Frontal cortex (tissue), 4 donors: ENCODE measurements around the gene ARAP1. TPM values are rescaled to one million over a fixed set of nuclear protein-coding genes. Genes with fewer than 3 reads are reported as not detected.

Experiments used
- DNase-seq, 2 donors: peaks; one replicate each; pipeline ENCODE4 v3.0.0; 2012; ENCODE audit warnings: low spot score in 2 of 2
- FAIRE-seq: peaks from 2 replicates; lab custom pipeline; 2012; peaks lifted over from hg19 to GRCh38; lab: Jason Lieb, UNC
- total RNA-seq: library from RNA; depleted of rRNA; stranded (reverse); fragments of >200 nt; gene quantifications from one replicate; pipeline ENCODE4 v1.2.3, GENCODE V29; 2014
- donor health status: control.
- donor health status: control.
- donor health status: control.

ARAP1 gene
- total RNA-seq, 1 donor from 2014 or later = 20.0 TPM

DNA sequence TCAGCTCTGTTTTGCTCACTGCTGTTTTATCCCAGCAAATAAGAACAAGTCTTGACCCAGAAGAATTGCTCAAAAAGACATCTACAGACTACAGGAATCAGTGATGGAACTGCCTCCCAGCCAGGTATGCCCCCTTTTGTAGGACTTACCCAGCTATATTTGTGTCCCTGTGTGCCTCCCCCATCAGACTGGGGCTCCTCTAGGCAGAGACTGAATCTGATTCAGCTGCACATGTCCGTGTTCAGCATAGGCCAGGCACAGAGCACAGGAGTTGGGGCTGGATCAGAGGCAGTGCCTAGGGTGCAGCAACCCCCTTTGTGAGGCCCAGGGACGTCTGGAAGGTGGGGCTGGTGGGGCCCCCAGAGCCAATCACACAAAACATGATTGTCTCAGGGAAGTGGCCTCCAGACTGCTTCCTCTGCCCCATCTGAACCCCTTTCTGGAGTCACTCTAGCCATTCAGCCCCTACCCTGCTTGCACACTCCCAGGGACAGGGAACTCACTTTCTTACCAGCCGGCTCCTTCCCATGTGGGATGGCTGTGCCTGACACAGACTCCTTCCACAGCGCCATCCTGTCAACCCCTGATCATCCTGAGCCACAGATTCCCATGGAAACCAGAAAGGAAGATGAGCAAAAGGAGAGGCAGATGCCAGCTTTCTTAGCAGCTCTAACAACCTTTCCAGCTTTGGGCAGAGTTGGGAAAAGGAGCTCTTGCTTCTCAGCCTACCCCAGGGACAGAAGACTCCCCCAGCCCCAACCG, 102.8 kb downstream of the ARAP1 start:
- FAIRE-seq (no peak), DNase-seq (no peak)

DNA sequence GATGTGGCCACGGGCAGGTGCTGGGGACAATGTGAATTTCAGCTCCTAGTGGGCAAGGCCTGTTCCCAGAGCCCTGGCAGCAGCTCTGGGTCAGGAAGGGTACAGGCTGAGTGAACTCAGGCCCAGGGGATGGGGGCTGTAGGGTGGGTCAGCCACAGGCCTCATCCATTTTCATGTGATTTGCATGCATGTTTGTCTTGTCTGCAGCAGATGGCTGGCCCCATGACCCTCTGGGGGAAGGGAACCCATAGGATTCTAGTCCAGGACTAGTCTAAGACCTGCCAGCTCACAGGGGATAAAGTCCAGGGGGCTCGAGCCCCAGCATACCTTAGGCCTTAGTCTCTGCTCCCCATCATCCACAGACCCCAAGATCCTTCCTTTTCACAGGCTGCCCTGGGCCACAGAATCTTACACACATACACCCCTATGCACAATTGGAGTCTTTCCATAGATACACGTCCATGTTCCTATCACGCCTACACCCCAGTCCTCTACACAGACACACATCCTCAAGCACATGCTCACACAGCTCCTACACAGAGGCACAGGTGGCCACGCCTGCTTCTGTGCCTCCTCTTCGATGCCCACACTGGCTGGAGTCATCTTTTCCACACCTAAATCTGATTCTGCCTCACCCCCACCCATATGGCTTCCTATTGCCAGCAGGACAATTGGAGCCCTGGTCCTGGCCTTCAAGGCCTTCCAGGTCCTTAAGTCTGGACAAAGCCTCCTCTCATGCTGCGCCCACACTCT, 103.6 kb downstream of the ARAP1 start:
- FAIRE-seq = no peak
- DNase-seq = no peak

DNA sequence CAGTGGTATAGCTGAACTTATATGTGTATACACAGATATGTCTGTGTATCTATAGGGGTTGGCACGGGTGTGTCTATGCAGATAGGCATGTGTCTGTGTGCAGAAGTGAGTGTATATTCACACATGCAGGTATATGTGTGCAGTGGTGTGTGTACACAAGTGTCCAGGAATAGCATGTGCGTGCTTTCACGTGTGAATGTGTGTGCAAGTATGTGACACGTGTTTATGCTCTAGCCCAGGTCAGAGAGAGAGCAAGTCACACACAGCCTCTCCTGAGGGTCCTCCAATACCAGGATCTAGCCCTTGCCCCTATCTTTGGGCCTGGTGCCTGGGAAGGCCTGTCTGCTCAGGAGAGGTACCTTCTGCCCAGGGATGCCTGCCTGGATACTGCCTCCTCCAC, 104.3 kb downstream of the ARAP1 start:
- DNase-seq (no peak), FAIRE-seq (no peak)

DNA sequence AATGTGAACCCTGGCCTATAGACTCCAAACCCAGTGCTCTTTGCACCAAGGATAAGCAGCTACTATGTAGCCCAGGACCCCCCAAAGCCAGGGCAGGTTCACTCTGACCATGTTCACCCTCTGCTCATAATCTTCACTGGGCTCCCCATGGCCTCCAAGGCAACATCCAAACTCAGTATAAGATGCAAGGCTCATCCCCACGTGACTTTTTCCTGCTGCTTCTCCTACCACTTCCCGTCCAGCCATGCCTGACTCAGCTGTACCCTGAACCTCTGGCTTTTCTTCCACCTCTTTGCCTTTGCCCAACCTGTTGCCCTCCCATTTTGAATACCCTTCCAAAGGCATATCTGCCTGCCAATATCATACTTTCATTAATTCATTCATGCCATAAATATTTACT, 105.7 kb downstream of the ARAP1 start:
- no peak for FAIRE-seq

DNA sequence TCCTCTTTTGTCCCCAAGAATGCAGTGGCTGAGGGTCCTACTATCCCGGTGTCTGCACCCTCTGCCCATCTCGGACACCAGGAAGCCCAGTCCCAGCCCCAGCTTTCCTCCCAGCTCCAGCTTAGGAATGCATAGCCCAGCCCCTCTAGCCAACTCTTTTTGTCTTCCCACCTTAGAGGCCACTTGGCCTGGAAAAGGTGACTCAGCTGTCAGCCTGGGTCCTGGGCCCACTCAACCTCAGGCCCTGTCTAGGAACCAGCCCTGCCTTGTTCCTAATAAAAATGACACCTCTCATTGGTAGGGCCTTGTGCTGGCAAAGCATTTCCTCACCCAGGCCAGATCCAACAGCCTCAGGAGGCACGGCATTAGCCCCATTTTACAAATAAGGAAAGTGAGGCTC, 106.2 kb downstream of the ARAP1 start:
- FAIRE-seq (no peak), DNase-seq (no peak)

More for the DNA sequence above, 105.7 kb downstream of the ARAP1 start:
- no peak for DNase-seq

DNA sequence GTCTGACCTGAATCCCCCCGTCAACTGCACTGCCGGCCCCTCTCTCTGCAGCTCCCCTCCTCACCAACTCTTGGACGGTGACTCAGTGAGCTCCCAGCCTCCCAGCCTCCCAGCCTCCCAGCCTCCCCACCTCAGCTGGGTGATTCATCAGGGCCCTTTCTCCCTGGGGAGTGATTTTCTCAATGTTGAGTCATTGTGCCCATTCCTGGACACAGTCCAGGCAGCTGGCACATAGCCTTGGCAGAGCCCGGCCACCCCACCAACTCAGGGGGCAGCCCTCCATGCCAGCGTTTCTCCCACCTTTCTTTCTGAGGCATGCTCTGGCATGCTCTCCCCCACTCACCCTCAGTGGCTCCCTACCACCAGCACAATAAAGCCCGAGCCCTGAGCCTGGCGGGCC, 108.7 kb downstream of the ARAP1 start:
- FAIRE-seq (no peak), DNase-seq (peak in 1 of 2 donors; percentile 77)

DNA sequence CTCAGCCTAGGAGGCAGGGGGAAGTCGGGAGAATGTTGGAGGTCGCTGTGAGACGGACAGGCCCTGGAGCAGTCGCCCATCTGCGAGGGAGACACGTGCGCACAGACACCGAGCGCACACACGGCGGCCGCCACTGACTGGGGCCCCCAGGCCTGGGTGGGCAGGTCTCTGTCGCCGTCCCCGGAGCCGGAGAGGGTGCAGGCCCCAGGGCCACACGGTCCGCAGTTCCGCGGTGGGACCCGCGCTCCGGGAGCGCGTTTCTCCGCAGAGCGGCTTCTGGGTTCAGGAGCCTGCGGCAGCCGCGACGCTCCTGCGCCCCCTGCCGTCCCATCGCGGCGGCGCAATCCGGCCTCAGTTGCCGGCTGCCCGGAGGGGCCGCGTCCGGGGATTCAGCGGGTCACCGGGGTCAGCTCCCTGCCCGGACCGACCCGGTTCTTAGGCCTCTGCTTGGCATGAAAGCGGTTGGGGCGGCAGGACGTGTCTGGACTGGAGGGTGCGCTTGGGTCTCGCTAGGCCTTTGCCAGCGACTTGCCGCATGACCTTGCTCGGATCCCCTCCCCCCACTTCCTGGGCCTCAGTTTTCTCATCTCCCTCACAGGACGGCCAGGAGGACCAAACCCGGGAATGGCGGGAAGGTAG, 109.2 kb downstream of the ARAP1 start:
- DNase-seq (peak; percentile 85 to 87), FAIRE-seq (no peak)

DNA sequence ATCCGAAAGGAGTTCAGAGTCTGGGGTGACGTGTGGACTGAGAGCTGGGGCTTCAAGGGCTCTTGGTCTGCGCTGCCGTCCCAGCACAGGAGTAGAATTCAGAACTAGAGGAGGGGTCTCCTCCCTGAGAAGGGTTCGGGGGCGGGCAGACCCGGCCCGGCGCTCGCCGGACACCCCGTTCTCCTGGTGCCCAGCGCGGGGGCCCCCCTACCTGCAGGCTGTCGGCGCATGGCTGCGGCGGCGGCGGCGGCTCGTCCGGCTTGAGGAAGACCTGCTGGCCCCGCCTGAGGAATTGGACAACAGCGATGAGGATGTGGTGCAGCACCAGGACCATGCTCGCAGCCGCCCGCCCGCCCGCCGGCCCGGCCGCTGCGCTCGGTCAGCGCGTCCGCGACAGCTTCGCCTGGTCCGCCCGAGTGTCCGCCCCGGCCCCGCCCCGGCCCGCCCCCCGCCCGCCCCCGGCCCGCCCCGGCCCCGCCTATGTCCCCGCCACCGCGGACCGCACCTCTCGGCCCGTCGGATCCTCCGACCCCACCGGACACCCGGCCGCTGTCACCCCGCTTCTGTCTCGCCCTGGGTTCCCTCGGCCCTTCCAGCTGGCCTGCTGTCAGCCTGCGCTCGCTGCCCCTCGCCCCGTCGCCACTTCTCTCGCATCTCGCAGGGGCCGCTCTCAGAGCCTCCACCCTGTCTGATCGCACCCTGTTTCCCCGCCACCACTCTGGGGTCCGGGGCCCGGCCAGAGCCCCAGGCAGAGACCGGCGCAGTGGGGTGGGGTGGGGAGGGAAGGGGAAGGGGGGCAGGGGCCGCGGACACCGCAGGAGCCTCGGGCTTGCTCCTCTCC, 109.9 kb downstream of the ARAP1 start:
- DNase-seq = peak; percentile 82 to 88

DNA sequence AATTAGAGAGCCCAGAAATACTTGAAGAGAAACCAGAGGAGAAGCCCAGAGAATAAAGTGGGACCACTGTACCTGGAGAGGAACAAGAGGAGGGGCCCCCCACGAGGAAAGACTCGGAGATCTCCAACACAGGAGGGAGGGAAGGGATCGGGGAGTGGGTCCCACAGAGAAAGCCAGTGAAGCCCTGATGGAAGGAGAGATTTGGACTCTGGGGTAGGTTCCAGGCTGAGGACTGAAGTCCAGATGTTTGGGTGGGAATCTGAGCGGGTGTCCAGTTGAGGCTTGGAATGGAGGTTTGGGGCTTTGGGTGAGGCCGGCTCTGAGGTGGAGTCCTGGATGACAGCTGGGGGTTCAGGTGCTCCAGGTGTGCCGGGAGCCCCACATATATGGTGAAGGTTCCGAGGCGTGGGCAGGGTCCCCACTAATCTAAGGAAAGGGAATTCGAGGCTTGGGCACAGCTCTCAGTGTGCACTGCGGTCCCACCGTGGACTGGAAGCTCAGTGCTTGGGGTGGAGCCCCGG, 110.6 kb downstream of the ARAP1 start:
- FAIRE-seq = no peak
- no peak for DNase-seq

More for the DNA sequence above, 109.9 kb downstream of the ARAP1 start:
- FAIRE-seq = no peak

DNA sequence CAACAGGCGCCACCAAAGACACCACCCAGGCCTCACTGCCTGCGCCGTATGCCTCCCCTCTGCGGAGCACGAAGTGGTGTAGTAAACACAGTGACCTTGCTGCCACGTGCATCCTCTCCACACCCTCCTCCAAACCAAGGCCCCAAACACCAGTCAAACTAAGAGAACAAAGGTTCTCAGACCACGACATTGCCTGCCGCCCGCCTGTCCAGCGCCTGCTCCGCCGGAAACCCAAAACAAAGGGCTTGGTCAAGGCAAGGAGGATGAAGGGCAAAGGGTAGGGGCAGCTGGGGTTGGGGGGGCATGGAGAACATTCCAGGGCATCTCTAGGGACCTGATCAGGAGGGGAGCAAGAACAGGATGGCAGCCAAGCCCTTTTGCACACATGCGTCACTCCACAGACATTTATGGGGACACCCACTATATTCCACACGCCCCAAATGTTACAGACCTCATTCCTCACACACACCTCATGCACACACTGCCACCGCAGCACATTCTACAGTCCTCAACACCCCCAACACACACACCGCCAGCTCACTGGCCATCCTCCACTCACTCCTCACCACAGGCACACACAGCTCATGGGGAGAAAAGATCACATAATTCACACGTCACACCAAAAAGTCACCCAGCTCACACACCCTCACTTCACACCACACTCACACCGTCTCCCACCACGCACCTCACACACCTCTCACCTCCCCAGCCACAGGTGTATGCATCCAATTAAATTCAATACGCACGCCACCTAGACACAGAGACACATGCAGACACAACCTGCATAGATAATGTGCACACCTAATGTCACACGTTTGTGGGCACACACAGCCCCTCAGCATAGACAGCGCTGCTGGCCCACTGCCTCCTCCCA, 112.5 kb downstream of the ARAP1 start:
- DNase-seq = no peak
- FAIRE-seq = no peak

DNA sequence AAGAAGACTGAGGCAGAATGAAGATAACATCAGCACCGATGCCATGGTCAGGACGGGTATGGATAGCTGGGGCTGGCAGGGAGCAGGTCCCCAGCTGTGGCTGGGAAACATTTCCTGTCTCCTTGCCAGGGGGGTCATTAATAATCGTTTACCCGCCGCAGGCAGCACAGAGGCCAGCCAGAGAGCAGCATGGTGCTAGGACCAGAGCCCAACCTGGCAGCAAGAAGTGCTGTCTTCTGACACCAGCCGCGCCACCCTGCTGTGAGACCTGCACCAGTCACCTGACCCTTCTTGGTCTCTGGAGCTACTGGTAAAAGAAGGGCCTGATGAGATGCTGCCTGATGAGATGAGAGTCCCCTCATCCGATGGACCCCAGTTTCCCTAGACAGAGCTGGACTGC, 114.3 kb downstream of the ARAP1 start:
- no peak for DNase-seq
- FAIRE-seq = no peak

DNA sequence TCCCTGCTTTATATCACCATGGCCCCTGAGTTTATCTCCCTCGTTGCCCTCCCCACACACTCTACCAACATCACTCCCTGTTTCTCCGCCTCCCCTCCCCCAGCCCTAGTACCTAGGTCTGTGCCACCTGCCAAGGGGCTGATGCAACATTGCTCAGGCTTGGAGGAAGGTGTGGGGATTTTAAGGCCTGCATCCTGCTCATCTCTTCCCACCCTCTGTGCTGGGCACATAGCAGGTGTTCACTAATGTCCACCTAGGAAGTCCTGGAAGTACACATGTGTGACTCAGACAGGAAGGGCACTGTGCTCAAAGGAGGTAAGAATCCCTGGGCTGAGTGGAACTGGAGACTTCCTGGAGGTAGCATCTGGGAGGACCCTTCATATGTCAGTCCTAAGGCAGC, 115.0 kb downstream of the ARAP1 start:
- FAIRE-seq (no peak), DNase-seq (no peak)

DNA sequence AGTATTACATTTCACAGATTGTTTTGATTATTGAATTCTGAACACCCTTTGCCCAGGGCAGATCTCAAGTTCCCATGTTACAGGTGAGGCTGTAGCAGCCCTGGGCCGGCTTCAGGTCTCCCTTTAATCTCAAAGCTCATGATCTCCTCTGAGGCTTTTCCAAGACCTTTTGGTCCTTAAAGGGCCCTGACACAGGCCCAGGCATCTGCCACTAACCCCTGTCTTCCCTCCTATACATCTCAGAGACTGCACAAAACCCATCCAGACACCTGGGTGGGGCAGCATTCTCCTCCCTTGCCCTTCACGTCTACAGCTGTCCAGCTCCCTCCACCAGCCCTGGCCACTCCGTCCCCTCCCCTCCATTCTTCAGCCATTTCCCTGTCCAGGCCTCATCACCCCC, 115.8 kb downstream of the ARAP1 start:
- DNase-seq (no peak), FAIRE-seq (no peak)

DNA sequence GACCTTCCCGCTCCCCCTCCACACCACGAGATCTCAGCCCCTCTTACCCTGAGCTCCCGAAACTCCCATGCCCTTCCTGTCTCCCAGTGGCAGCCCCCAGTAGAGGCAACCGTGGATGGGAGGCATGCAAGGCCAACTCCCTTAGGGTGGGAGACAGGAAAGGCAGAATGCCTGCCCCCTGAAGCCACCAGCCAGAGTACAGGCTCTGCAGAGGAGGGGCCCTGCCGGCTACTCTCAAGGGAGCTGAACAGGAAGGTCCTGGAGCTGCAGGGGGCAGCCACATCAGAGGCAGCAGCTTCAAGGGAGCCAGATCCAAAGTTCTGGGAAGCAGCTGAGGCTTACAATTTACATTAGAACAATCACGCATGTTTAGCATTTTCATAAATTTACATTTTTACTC, 116.3 kb downstream of the ARAP1 start:
- DNase-seq (no peak), FAIRE-seq (no peak)

DNA sequence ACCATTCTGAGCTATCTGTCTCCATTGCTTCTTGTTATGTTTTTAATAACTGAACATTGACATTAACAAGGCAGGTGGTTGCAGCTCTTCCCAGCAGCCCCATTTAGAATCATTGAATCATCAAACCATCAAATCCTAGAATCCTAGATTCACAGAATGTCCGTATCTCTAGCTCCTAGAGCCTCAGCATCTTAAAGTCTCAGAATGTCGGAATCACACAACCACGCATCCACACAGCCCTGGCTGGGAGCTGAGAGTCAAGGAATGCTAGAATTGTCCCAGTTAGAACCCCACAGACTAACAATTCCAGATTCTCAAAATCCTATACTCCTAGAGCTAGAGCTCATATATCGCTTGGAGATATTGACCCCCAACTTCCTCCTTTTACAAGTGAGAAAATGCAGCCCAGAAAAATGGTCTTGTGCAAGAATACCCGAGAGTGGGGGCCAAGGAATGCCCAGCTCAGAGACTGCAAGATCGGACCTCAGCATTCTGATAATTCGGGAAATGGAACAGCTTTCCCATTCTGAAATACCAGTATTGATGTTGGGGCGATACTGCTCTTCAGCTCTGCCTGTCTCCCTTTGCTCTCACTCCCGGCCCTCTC, 116.8 kb downstream of the ARAP1 start:
- no peak for DNase-seq
- no peak for FAIRE-seq
